WTC11 (cell line): Measurements from ENCODE around the gene ORM1. TPM values are rescaled to one million over a fixed set of nuclear protein-coding genes. Genes with fewer than 3 reads are reported as not detected.

Experiments used
- ATAC-seq: fragments of 200-7000 bp; cut with Tn5 transposase; 2 replicates; pipeline ENCODE4 v1.10.0; 2021; ENCODE audit warnings: mild to moderate bottlenecking, moderate library complexity
- CTCF ChIA-PET: fragments of 300-600 bp; sonication (Branson Sonifier 250); formaldehyde crosslinking; loops from one replicate; lab custom pipeline; 2021; ENCODE audit warnings: antibody characterized with exemption; lab: Charles Lee
- POLR2A ChIA-PET: fragments of 350-600 bp; sonication (Branson Sonifier 250); formaldehyde crosslinking; loops from one replicate; lab custom pipeline; 2021; ENCODE audit warnings: antibody characterized with exemption; lab: Charles Lee
- DNase-seq: peaks from one replicate; pipeline ENCODE4 v3.0.0; 2021; ENCODE audit warnings: low spot score
- H3K27ac Mint-ChIP-seq: 2 replicates; pipeline ENCODE4 v1.8.0; 2021; ENCODE audit warnings: mixed read lengths
- H3K27me3 Mint-ChIP-seq: 2 replicates; pipeline ENCODE4 v1.8.0; 2021; ENCODE audit warnings: low read depth, mild to moderate bottlenecking, moderate library complexity, mixed read lengths
- H3K36me3 Mint-ChIP-seq: 2 replicates; pipeline ENCODE4 v1.8.0; 2021; ENCODE audit warnings: mixed read lengths
- H3K4me1 Mint-ChIP-seq: 2 replicates; pipeline ENCODE4 v1.8.0; 2022; ENCODE audit warnings: mixed read lengths
- H3K4me3 Mint-ChIP-seq: 2 replicates; pipeline ENCODE4 v1.8.0; 2021; ENCODE audit warnings: mild to moderate bottlenecking, moderate library complexity, mixed read lengths
- H3K9me3 Mint-ChIP-seq: 2 replicates; pipeline ENCODE4 v1.8.0; 2021; ENCODE audit warnings: mixed read lengths
- E2F5 ChIP-seq: sonication (generic); formaldehyde crosslinking; IDR thresholded peaks from 2 replicates; pipeline ENCODE4 v1.8.1; 2022; ENCODE audit warnings: mild to moderate bottlenecking, moderate library complexity, missing genetic modification reagents
- ELF4 ChIP-seq: sonication (generic); formaldehyde crosslinking; IDR thresholded peaks from 2 replicates; pipeline ENCODE4 v1.8.1; 2022; ENCODE audit warnings: low read depth, mild to moderate bottlenecking, moderate library complexity, missing genetic modification reagents
- GTF2I ChIP-seq: fragments of 250-450 bp; sonication (Bioruptor Pico); conservative IDR thresholded peaks from 2 replicates; pipeline ENCODE4 v1.4.0; 2021; ENCODE audit warnings: mild to moderate bottlenecking
- HMGA2 ChIP-seq: fragments of 250-450 bp; sonication (Bioruptor Pico); IDR thresholded peaks from 2 replicates; pipeline ENCODE4 v1.4.0; 2021; ENCODE audit warnings: mild to moderate bottlenecking, moderate library complexity
- RELA ChIP-seq: sonication (generic); formaldehyde crosslinking; IDR thresholded peaks from 2 replicates; pipeline ENCODE4 v1.8.1; 2022; ENCODE audit warnings: missing genetic modification reagents, mild to moderate bottlenecking, borderline replicate concordance
- SMAD3 ChIP-seq: sonication (generic); formaldehyde crosslinking; IDR thresholded peaks from 2 replicates; pipeline ENCODE4 v1.8.0; 2022; ENCODE audit warnings: missing genetic modification reagents, mild to moderate bottlenecking, borderline replicate concordance
- SOX15 ChIP-seq: fragments of 250-450 bp; sonication (Bioruptor Pico); IDR thresholded peaks from 2 replicates; pipeline ENCODE4 v1.9.0; 2021; ENCODE audit warnings: mild to moderate bottlenecking
- TEAD1 ChIP-seq: sonication (generic); formaldehyde crosslinking; IDR thresholded peaks from 2 replicates; pipeline ENCODE4 v1.8.0; 2022; ENCODE audit warnings: mild to moderate bottlenecking, missing genetic modification reagents
- ZBTB21 ChIP-seq: sonication (generic); formaldehyde crosslinking; IDR thresholded peaks from 2 replicates; pipeline ENCODE4 v1.8.1; 2023; ENCODE audit warnings: mild to moderate bottlenecking, missing genetic modification reagents, borderline replicate concordance
- ZNF121 ChIP-seq: sonication (generic); formaldehyde crosslinking; IDR thresholded peaks from 2 replicates; pipeline ENCODE4 v1.8.0; 2023; ENCODE audit warnings: missing genetic modification reagents
- ZNF232 ChIP-seq: sonication (generic); formaldehyde crosslinking; IDR thresholded peaks from 2 replicates; pipeline ENCODE4 v1.8.0; 2022; ENCODE audit warnings: mild to moderate bottlenecking, missing genetic modification reagents
- ZNF281 ChIP-seq: sonication (generic); formaldehyde crosslinking; IDR thresholded peaks from 2 replicates; pipeline ENCODE4 v1.8.0; 2023; ENCODE audit warnings: mild to moderate bottlenecking, missing genetic modification reagents
- ZNF416 ChIP-seq: fragments of 250-450 bp; sonication (Bioruptor Pico); IDR thresholded peaks from 2 replicates; pipeline ENCODE4 v1.9.0; 2021; ENCODE audit warnings: mild to moderate bottlenecking, inconsistent platforms
- total RNA-seq: library from RNA; stranded (reverse); gene quantifications from 3 replicates; pipeline ENCODE4 v1.2.3, GENCODE V29; 2021
- TF ChIP-seq, protein P1 (sequence below): fragments of 250-450 bp; sonication (Bioruptor Pico); conservative IDR thresholded peaks from 2 replicates; pipeline ENCODE4 v1.9.0; 2021; ENCODE audit warnings: mild to moderate bottlenecking
- TF ChIP-seq, protein P2 (sequence below): sonication (generic); formaldehyde crosslinking; IDR thresholded peaks from 2 replicates; pipeline ENCODE4 v1.8.0; 2023; ENCODE audit warnings: missing genetic modification reagents, mild to moderate bottlenecking, borderline replicate concordance
- TF ChIP-seq, protein P3 (sequence below): sonication (generic); formaldehyde crosslinking; IDR thresholded peaks from 2 replicates; pipeline ENCODE4 v1.8.1; 2023; ENCODE audit warnings: mild to moderate bottlenecking, missing genetic modification reagents, moderate library complexity
- TF ChIP-seq, protein P4 (sequence below): fragments of 250-450 bp; sonication (Bioruptor Pico); IDR thresholded peaks from 2 replicates; pipeline ENCODE4 v1.9.0; 2021; ENCODE audit warnings: mild to moderate bottlenecking
- TF ChIP-seq, protein P5 (sequence below): sonication (generic); formaldehyde crosslinking; IDR thresholded peaks from 2 replicates; pipeline ENCODE4 v1.8.1; 2023; ENCODE audit warnings: mild to moderate bottlenecking, moderate library complexity, missing genetic modification reagents

Gene ORM1
- total RNA-seq, 1 experiment from 2014 or later = 3.9 TPM

- no peaks in the 10 kb centered on the region for H3K4me1 Mint-ChIP-seq
- H3K27me3 Mint-ChIP-seq = peaks cover under 1% of the 10 kb centered on the region; the same call in 1 of the 2 replicates
- H3K9me3 Mint-ChIP-seq = no peaks in the 10 kb centered on the region
- H3K36me3 Mint-ChIP-seq = peaks cover 28% of the 10 kb centered on the region
- DNase-seq (no peak), ATAC-seq (no peak)
- H3K4me3 Mint-ChIP-seq = no peak overlapping the region
- no peak overlapping the region for H3K27ac Mint-ChIP-seq
- CTCF ChIA-PET = interaction anchor here (0.7 kb wide), 2 partner anchors 179 to 432 kb away, joined by 3 to 5 read pairs; no protein-coding TSS in a partner anchor
- TF ChIP-seq, protein P1, sequence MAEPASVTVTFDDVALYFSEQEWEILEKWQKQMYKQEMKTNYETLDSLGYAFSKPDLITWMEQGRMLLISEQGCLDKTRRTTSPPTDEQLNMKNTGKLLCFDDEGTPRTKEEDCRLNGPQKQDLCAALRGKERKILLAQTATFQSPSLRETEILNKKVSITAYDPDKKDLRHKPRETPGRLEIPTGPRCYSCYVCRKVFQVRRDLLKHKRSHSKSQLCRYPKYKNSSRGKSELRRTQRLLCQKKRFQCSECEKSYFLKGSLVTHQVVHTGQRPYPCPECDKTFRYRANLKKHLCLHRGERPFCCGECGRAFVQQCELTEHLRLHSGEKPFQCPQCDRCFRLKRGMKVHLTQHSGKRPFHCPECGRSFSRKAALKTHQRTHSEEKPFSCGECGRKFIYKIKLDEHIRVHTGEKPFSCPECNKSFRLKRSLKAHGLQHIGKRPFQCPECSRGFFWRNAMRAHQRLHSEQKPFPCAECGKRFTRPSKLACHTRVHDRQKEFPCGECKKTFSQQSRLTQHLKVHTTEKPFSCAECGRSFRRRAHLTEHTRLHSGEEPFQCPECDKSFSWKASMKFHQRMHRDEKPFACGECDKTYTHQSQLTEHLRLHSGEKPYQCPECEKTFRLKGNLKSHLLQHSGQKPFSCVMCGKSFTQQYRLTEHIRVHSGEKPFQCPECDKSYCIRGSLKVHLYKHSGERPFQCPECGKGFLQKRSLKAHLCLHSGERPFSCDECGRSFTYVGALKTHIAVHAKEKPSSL (CRISPR knock-in tag) = no peak
- no peak for TF ChIP-seq ELF4
- TF ChIP-seq SMAD3 (CRISPR knock-in tag) = no peak
- no peak for TF ChIP-seq TEAD1
- no peak for TF ChIP-seq GTF2I (CRISPR knock-in tag)
- TF ChIP-seq, protein P2, sequence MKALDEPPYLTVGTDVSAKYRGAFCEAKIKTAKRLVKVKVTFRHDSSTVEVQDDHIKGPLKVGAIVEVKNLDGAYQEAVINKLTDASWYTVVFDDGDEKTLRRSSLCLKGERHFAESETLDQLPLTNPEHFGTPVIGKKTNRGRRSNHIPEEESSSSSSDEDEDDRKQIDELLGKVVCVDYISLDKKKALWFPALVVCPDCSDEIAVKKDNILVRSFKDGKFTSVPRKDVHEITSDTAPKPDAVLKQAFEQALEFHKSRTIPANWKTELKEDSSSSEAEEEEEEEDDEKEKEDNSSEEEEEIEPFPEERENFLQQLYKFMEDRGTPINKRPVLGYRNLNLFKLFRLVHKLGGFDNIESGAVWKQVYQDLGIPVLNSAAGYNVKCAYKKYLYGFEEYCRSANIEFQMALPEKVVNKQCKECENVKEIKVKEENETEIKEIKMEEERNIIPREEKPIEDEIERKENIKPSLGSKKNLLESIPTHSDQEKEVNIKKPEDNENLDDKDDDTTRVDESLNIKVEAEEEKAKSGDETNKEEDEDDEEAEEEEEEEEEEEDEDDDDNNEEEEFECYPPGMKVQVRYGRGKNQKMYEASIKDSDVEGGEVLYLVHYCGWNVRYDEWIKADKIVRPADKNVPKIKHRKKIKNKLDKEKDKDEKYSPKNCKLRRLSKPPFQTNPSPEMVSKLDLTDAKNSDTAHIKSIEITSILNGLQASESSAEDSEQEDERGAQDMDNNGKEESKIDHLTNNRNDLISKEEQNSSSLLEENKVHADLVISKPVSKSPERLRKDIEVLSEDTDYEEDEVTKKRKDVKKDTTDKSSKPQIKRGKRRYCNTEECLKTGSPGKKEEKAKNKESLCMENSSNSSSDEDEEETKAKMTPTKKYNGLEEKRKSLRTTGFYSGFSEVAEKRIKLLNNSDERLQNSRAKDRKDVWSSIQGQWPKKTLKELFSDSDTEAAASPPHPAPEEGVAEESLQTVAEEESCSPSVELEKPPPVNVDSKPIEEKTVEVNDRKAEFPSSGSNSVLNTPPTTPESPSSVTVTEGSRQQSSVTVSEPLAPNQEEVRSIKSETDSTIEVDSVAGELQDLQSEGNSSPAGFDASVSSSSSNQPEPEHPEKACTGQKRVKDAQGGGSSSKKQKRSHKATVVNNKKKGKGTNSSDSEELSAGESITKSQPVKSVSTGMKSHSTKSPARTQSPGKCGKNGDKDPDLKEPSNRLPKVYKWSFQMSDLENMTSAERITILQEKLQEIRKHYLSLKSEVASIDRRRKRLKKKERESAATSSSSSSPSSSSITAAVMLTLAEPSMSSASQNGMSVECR = no peak
- TF ChIP-seq ZNF121 = no peak
- TF ChIP-seq SOX15 = no peak
- POLR2A ChIA-PET = no interaction called here
These were observed 12.8 kb downstream of the ORM1 start for GRCh38 chr9:114335745-114336144.

GRCh38 chr9:114336157-114336556 is 13.3 kb downstream of the ORM1 start:
- no peaks in the 10 kb centered on the region for H3K27me3 Mint-ChIP-seq
- CTCF ChIA-PET = interaction anchor here (0.6 kb wide), 1 partner anchor 86 kb away, joined by 3 read pairs; no protein-coding TSS in a partner anchor
- TF ChIP-seq, protein P3, sequence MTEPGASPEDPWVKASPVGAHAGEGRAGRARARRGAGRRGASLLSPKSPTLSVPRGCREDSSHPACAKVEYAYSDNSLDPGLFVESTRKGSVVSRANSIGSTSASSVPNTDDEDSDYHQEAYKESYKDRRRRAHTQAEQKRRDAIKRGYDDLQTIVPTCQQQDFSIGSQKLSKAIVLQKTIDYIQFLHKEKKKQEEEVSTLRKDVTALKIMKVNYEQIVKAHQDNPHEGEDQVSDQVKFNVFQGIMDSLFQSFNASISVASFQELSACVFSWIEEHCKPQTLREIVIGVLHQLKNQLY = no peak
- no peak for TF ChIP-seq ZNF281
- no peak for TF ChIP-seq HMGA2
- TF ChIP-seq ZBTB21 (CRISPR knock-in tag) = no peak
- TF ChIP-seq ZNF416 (CRISPR knock-in tag) = no peak
- TF ChIP-seq, protein P4, sequence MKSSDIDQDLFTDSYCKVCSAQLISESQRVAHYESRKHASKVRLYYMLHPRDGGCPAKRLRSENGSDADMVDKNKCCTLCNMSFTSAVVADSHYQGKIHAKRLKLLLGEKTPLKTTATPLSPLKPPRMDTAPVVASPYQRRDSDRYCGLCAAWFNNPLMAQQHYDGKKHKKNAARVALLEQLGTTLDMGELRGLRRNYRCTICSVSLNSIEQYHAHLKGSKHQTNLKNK (CRISPR knock-in tag) = no peak
- TF ChIP-seq ZNF121 = no peak
- TF ChIP-seq RELA (CRISPR knock-in tag) = no peak
- TF ChIP-seq, protein P5, sequence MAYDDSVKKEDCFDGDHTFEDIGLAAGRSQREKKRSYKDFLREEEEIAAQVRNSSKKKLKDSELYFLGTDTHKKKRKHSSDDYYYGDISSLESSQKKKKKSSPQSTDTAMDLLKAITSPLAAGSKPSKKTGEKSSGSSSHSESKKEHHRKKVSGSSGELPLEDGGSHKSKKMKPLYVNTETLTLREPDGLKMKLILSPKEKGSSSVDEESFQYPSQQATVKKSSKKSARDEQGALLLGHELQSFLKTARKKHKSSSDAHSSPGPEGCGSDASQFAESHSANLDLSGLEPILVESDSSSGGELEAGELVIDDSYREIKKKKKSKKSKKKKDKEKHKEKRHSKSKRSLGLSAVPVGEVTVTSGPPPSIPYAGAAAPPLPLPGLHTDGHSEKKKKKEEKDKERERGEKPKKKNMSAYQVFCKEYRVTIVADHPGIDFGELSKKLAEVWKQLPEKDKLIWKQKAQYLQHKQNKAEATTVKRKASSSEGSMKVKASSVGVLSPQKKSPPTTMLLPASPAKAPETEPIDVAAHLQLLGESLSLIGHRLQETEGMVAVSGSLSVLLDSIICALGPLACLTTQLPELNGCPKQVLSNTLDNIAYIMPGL = no peak
- TF ChIP-seq E2F5 (CRISPR knock-in tag) = no peak
- TF ChIP-seq ZNF232 = no peak
- TF ChIP-seq, all 79 proteins: peak for 0
- POLR2A ChIA-PET = no interaction called here
- no peak overlapping the region for H3K4me3 Mint-ChIP-seq
- no peak for DNase-seq
- no peak overlapping the region for H3K27ac Mint-ChIP-seq
- H3K9me3 Mint-ChIP-seq = no peaks in the 10 kb centered on the region
- ATAC-seq = no peak
- H3K4me1 Mint-ChIP-seq = no peaks in the 10 kb centered on the region
- peaks cover 28% of the 10 kb centered on the region for H3K36me3 Mint-ChIP-seq
